SK-N-SH (cell line): ENCODE measurements around the gene FUS. TPM values are rescaled to one million over a fixed set of nuclear protein-coding genes. Genes with fewer than 3 reads are reported as not detected.

Source experiments
- CTCF ChIA-PET: fragments of 300-600, 350-600 bp; formaldehyde crosslinking; extraction: SDS; loops from one replicate; lab custom pipeline; 2021; lab: Yijun Ruan, JAX
- POLR2A ChIA-PET: fragments of 350-600 bp; sonication (Branson Sonifier 250); formaldehyde crosslinking; extraction: SDS; loops from one replicate; lab custom pipeline; 2020; ENCODE audit warnings: antibody characterized with exemption, inconsistent platforms; lab: Yijun Ruan, JAX
- DNase-seq: peaks from one replicate; pipeline ENCODE4 v3.0.0; 2012
- H2AFZ ChIP-seq: fragments of 200-600 bp; sonication (generic); 2 replicates; pipeline ENCODE4 v1.8.1; 2016; ENCODE audit warnings: antibody characterized with exemption, mild to moderate bottlenecking, low read depth
- H3F3A ChIP-seq: fragments of 200-600 bp; sonication (generic); replicated peaks from 2 replicates; pipeline ENCODE3; 2016; ENCODE audit warnings: antibody characterized with exemption, mild to moderate bottlenecking; ENCODE audit not compliant: insufficient read depth
- H3K27ac ChIP-seq, 2 experiments: fragments of 200-500 bp in 1 of 2; fragments of 200-600 bp in 1 of 2; sonication (Bioruptor generic) in 1 of 2; sonication (generic), shearing (Covaris generic) in 1 of 2; 2 replicates each; pipeline versions ENCODE4 v1.5.1 to v1.6.1; 2014 to 2016; ENCODE audit warnings: low read depth in 2 of 2, inconsistent platforms in 1 of 2, low read length in 1 of 2, mild to moderate bottlenecking in 1 of 2, mixed read lengths in 1 of 2
- H3K27me3 ChIP-seq: fragments of 200-600 bp; sonication (generic), shearing (Covaris generic); 2 replicates; pipeline ENCODE4 v1.6.1; 2016; ENCODE audit warnings: mixed run types; ENCODE audit not compliant: insufficient read depth
- H3K36me3 ChIP-seq, 2 experiments: fragments of 200-500 bp in 1 of 2; fragments of 200-600 bp in 1 of 2; sonication (Bioruptor generic) in 1 of 2; sonication (generic) in 1 of 2; replicated peaks in 1 of 2; 2 replicates each; pipeline versions ENCODE3 to v1.5.1; 2014 to 2016; ENCODE audit warnings: low read length in 1 of 2, mild to moderate bottlenecking in 1 of 2; ENCODE audit not compliant: insufficient read depth in 2 of 2, control insufficient read depth in 1 of 2
- H3K4me1 ChIP-seq, 2 experiments: fragments of 200-500 bp in 1 of 2; fragments of 200-600 bp in 1 of 2; sonication (Bioruptor generic) in 1 of 2; sonication (generic), shearing (Covaris generic) in 1 of 2; 2 replicates each; pipeline versions ENCODE4 v1.5.1 to v1.6.1; 2014 to 2016; ENCODE audit warnings: low read depth in 1 of 2, low read length in 1 of 2, mixed run types in 1 of 2; ENCODE audit not compliant: insufficient read depth in 2 of 2, control insufficient read depth in 1 of 2
- H3K4me2 ChIP-seq: fragments of 200-600 bp; sonication (generic), shearing (Covaris generic); 2 replicates; pipeline ENCODE4 v1.6.1; 2017; ENCODE audit warnings: mixed run types
- H3K4me3 ChIP-seq, 2 experiments: fragments of 200-500 bp in 1 of 2; fragments of 200-600 bp in 1 of 2; sonication (Bioruptor generic) in 1 of 2; sonication (generic), shearing (Covaris generic) in 1 of 2; 2 replicates each; pipeline versions ENCODE4 v1.5.1 to v1.8.1; 2014 to 2016; ENCODE audit warnings: low read depth in 2 of 2, inconsistent platforms in 1 of 2, low read length in 1 of 2, mild to moderate bottlenecking in 1 of 2, mixed read lengths in 1 of 2, moderate library complexity in 1 of 2
- H3K79me2 ChIP-seq: fragments of 200-600 bp; sonication (generic); 2 replicates; pipeline ENCODE4 v1.8.1; 2017; ENCODE audit warnings: mild to moderate bottlenecking; ENCODE audit not compliant: insufficient read depth
- H3K9ac ChIP-seq: fragments of 200-600 bp; sonication (generic); 2 replicates; pipeline ENCODE4 v1.6.1; 2017; ENCODE audit warnings: mixed run types
- H3K9me2 ChIP-seq: fragments of 200-600 bp; sonication (generic); 2 replicates; pipeline ENCODE4 v1.6.1; 2017; ENCODE audit warnings: mixed run types
- H3K9me3 ChIP-seq: fragments of 200-600 bp; sonication (generic); 2 replicates; pipeline ENCODE4 v1.6.1; 2017; ENCODE audit warnings: mixed run types, mild to moderate bottlenecking, moderate library complexity
- H4K20me1 ChIP-seq: fragments of 200-600 bp; sonication (generic); 2 replicates; pipeline ENCODE4 v1.6.1; 2017; ENCODE audit warnings: mild to moderate bottlenecking, mixed run types; ENCODE audit not compliant: insufficient read depth
- CHD2 ChIP-seq: fragments of 150-350 bp; IDR thresholded peaks from 2 replicates; pipeline ENCODE4 v1.6.1; 2018; ENCODE audit warnings: low read length; ENCODE audit not compliant: partially characterized antibody
- ELF1 ChIP-seq: IDR thresholded peaks from 2 replicates; pipeline ENCODE4 v1.4.0; 2012
- EP300 ChIP-seq, 2 experiments: IDR thresholded peaks; 2 replicates each; pipeline versions ENCODE4 v1.4.0 to v1.6.1; 2012; ENCODE audit warnings: borderline replicate concordance in 1 of 2, low read depth in 1 of 2, low read length in 1 of 2
- FOXJ3 ChIP-seq: sonication (generic); formaldehyde crosslinking; IDR thresholded peaks from 2 replicates; pipeline ENCODE4 v1.5.1; 2020; ENCODE audit warnings: mild to moderate bottlenecking, missing genetic modification reagents
- FOXM1 ChIP-seq: IDR thresholded peaks from 2 replicates; pipeline ENCODE4 v1.4.0; 2012; ENCODE audit warnings: low read depth, mild to moderate bottlenecking
- MEF2A ChIP-seq: IDR thresholded peaks from 2 replicates; pipeline ENCODE4 v1.4.0; 2012; ENCODE audit warnings: low read depth, borderline replicate concordance
- NFIC ChIP-seq: IDR thresholded peaks from 2 replicates; pipeline ENCODE4 v1.4.0; 2012; ENCODE audit warnings: borderline replicate concordance
- POLR2AphosphoS5 ChIP-seq: IDR thresholded peaks from 2 replicates; pipeline ENCODE4 v1.6.1; 2012; ENCODE audit warnings: low read depth, low read length
- RCOR1 ChIP-seq: fragments of 150-350 bp; IDR thresholded peaks from 2 replicates; pipeline ENCODE4 v1.6.1; 2017; ENCODE audit warnings: antibody characterized with exemption, low read length
- RXRA ChIP-seq: IDR thresholded peaks from 2 replicates; pipeline ENCODE4 v1.4.0; 2012; ENCODE audit warnings: low read depth, mild to moderate bottlenecking, borderline replicate concordance
- SMC3 ChIP-seq: IDR thresholded peaks from 2 replicates; pipeline ENCODE4 v1.6.1; 2012; ENCODE audit warnings: low read depth, low read length, improper control_type of control experiment
- TCF12 ChIP-seq: IDR thresholded peaks from 2 replicates; pipeline ENCODE4 v1.4.0; 2012
- TEAD4 ChIP-seq: IDR thresholded peaks from 2 replicates; pipeline ENCODE4 v1.4.0; 2012; ENCODE audit warnings: mild to moderate bottlenecking, borderline replicate concordance; ENCODE audit not compliant: insufficient read depth
- YY1 ChIP-seq: IDR thresholded peaks from 2 replicates; pipeline ENCODE4 v1.4.0; 2012; ENCODE audit warnings: low read depth, mild to moderate bottlenecking
- WGBS: methylation state at CpG from one replicate; pipeline ENCODE4 v1.1.6; 2017; ENCODE audit warnings: low lambda C conversion rate; 5-methylcytosine and 5-hydroxymethylcytosine counted together
- polyA plus RNA-seq, 3 experiments: library from polyadenylated mRNA; depleted of rRNA; stranded (reverse); fragments of >200 nt; gene quantifications; 2 replicates each; pipeline ENCODE4 v1.2.3, GENCODE V29; 2012
- TF ChIP-seq, protein P1 (sequence below): IDR thresholded peaks from 2 replicates; pipeline ENCODE4; 2012

The FUS gene
- polyA plus RNA-seq, 1 of the 3 experiments (the other 2 are of a cell fraction) = 429 TPM

DNA sequence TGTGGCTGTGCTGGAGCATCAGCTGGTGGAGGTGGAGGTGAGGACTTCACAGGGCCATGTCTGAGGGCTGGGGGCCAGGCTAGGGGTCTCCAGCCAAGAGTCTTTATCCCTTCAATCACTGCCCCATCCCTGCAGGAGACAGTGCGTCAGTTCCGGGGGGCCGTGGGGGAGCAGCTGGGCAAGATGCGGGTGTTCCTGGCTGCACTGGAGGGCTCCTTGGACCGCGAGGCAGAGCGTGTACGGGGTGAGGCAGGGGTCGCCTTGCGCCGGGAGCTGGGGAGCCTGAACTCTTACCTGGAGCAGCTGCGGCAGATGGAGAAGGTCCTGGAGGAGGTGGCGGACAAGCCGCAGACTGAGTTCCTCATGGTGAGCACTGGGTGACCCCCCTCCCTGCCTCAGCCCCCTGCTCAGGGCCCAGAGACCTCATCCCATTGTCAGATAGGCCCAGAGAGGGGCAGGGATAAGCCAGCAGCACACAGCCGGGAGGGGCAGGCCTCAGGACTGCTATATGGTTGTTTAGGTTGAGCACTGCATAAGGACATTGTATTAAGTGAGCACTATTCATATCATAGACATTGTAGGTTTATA is 39.3 kb downstream of the FUS start (continued):
- TF ChIP-seq, protein P1, sequence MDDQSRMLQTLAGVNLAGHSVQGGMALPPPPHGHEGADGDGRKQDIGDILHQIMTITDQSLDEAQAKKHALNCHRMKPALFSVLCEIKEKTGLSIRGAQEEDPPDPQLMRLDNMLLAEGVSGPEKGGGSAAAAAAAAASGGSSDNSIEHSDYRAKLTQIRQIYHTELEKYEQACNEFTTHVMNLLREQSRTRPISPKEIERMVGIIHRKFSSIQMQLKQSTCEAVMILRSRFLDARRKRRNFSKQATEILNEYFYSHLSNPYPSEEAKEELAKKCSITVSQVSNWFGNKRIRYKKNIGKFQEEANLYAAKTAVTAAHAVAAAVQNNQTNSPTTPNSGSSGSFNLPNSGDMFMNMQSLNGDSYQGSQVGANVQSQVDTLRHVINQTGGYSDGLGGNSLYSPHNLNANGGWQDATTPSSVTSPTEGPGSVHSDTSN = no peak
- TF ChIP-seq FOXM1 (no peak), CHD2 (no peak), SMC3 (no peak), RXRA (no peak), YY1 (no peak), RCOR1 (no peak), TCF12 (no peak), ELF1 (no peak)

DNA sequence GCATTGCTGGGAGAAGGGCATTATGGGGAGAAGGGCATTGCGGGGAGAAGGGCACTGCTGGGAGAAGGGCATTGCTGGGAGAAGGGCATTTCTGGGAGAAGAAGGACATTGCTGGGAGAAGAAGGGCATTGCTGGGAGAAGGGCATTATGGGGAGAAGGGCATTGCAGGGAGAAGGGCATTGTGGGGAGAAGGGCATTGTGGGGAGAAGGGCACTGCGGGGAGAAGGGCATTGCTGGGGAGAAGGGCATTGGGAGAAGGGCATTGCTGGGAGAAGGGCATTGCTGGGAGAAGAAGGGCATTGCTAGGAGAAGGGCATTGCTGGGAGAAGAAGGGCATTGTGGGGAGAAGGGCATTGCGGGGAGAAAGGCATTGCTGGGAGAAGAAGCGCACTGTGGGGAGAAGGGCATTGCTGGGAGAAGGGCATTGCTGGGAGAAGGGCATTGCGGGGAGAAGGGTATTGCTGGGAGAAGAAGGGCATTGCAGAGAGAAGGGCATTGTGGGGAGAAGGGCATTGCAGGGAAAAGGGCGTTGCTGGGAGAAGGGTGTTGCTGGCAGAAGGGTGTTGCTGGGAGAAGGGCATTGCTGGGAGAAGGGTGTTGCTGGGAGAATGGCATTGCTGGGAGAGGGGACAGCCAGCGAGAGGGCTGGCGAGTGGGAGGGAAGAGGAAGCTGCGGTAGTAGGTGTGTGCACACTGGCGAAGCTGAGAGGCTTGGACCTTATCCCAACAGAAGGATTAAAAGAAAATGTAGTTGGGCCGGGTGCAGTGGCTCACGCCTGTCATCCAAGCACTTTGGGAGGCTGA is 41.6 kb downstream of the FUS start:
- H3K36me3 ChIP-seq = no peaks in the 10 kb centered on the region
- 31% methylated on average over 12 of the region's 12 CpGs for WGBS
- POLR2A ChIA-PET = no interaction called here
- H3K4me1 ChIP-seq = no peaks in the 10 kb centered on the region
- no peaks in the 10 kb centered on the region for H3K9me3 ChIP-seq
- H2AFZ ChIP-seq = no peak overlapping the region
- no peak overlapping the region for H3K27ac ChIP-seq
- no peak overlapping the region for H3K9ac ChIP-seq
- H3K4me3 ChIP-seq = no peak overlapping the region
- H3K4me2 ChIP-seq = no peak overlapping the region
- no peaks in the 10 kb centered on the region for H4K20me1 ChIP-seq
- TF ChIP-seq POLR2AphosphoS5 (no peak), ELF1 (no peak), TEAD4 (no peak), RXRA (no peak), EP300 (IDR thresholded peaks at IDR 0.05; ENCODE audit: borderline replicate concordance in 1 of 2, low read depth in 1 of 2, low read length in 1 of 2) (no peak), MEF2A (no peak), FOXJ3 (no peak), NFIC (no peak), RCOR1 (no peak)
- TF ChIP-seq, protein P1 = no peak
- TF ChIP-seq, all 33 proteins: peak for 0
- H3K79me2 ChIP-seq = no peaks in the 10 kb centered on the region
- no peaks in the 10 kb centered on the region for H3F3A ChIP-seq
- DNase-seq = no peak
- peaks cover 52% of the 10 kb centered on the region for H3K27me3 ChIP-seq
- H3K9me2 ChIP-seq = no peaks in the 10 kb centered on the region
- CTCF ChIA-PET = no interaction called here
